ENCODE measurements around the gene RAD51D.
A peak's percentile ranks its signal among the peaks of the same experiment; 100 is the strongest.
"Not testable (repeated sequence)": the region's sequence is repeated elsewhere in the genome, so short reads cannot be mapped to it uniquely, and the experiment has no call there.

The RAD51D gene

DNA sequence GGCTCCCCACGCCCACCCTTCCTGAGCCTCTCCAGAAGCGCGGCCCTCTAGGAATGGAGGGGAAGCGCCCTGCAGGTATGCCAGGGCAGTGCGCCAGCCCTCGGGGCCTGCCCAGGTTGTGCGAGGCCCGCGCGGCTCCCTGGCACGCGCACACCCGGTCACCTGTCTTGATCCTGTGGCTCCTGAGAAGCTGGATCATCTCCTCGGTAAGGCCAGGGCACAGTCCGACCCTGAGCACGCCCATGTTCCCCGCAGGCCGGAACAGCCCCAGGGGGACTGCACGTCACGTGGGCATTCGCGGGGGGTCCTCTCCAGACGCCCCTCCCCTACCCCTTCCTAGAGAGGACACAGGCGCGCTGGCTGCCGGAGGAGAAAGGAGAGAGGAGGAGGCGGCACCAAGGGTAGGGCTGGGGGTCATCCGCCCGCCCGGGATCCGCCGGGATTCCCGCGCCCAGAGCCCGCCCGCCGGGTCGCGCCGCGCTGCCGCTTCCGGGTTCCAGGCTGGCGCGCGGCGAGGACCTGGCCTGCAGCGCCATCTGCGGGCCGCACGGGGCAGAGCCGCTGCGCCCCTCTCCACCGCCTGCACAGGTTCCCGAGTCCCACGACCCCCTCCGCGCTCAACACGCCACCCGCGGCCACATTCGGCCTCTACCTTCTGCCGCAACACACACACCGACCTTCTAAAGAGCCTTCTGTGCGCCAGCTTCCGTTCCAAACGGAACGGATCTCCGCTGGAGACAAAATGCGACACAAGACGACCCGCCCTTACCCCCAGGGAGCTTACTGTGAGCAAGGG lies at the start of gene RAD51D:
RAD51D (minus strand) TSS at position 491 of the 796 bp plus-strand sequence; CDS start at position 244, 247 bp downstream.
- DNase-seq (ENCODE audit: low read depth), result peak; percentile 60

GRCh38 chr17:35167666-35168065 lies 48.0 kb upstream of the RAD51D start:
- no peak for DNase-seq (ENCODE audit: low read depth)

- no peak for DNase-seq (ENCODE audit: low read depth)
These were observed 47.4 kb upstream of the RAD51D start for GRCh38 chr17:35167046-35167445.

- no peak for DNase-seq (ENCODE audit: low read depth)
These were observed 46.9 kb upstream of the RAD51D start for GRCh38 chr17:35166526-35166925.

DNA sequence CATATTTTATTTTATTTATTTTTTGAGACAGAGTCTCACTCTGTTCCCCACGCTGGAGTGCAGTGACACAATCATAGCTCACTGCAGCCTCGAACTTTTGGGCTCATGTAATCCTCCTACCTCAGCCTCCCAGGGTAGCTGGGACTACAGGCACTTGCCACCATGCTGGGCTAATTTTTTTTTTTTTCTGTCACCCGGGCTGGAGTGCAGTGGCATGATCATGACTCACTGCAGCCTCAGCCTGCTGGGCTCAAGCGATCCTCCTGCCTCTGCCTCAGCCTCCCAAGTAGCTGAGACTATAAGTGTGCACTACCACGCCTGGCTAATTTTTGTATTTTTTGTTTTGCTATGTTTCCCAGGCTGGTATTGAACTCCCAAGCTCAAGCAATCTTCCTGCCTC lies 45.1 kb upstream of the RAD51D start:
- DNase-seq (ENCODE audit: low read depth), result no peak

DNA sequence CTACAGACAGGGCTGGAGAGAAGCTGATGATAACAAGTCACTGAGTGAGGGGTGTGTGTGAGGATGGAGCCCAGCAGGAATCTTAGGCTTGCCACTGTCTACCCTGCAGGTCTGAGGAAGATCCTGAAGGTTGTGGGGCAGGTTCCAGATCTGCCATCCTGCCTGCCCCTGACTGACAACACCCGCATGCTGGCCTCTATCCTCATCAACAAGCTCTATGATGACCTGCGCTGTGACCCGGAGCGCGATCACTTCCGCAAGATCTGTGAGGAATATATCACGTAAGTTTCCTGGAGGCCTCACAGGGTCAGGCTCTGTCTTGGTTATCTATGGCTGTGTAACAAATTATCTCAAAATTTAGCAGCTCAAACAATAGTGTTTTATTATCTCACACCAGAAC lies 44.2 kb upstream of the RAD51D start:
- no peak for DNase-seq (ENCODE audit: low read depth)

DNA sequence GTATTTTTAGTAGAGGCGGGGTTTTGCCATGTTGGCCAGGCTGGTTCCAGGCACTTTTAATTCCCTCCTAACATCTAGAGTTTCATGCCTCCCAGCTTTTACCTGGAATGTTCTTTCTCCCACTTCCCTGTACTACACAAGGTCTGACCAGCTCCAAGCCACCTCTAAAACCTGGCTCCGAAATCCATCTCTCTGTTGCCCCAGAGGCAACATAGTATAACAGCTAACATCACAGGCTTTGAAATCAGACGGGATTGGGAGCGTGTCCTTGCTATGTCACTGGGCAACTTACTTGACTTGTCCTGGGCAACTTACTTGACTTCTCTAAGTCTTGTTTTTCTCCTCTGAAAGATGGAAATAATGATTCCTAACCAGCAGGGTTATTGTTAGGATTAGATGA lies 43.1 kb upstream of the RAD51D start:
- DNase-seq (ENCODE audit: low read depth), result no peak

GRCh38 chr17:35161281-35161761 lies 41.7 kb upstream of the RAD51D start:
- peak; percentile 23 for DNase-seq (ENCODE audit: low read depth)

GRCh38 chr17:35160354-35161201 lies 40.9 kb upstream of the RAD51D start:
- DNase-seq (ENCODE audit: low read depth), result peak; percentile 20

- no peak for DNase-seq (ENCODE audit: low read depth)
These were observed 40.3 kb upstream of the RAD51D start for GRCh38 chr17:35159940-35160339.

GRCh38 chr17:35155246-35155645 lies 35.6 kb upstream of the RAD51D start:
- no peak for DNase-seq (ENCODE audit: low read depth)

DNA sequence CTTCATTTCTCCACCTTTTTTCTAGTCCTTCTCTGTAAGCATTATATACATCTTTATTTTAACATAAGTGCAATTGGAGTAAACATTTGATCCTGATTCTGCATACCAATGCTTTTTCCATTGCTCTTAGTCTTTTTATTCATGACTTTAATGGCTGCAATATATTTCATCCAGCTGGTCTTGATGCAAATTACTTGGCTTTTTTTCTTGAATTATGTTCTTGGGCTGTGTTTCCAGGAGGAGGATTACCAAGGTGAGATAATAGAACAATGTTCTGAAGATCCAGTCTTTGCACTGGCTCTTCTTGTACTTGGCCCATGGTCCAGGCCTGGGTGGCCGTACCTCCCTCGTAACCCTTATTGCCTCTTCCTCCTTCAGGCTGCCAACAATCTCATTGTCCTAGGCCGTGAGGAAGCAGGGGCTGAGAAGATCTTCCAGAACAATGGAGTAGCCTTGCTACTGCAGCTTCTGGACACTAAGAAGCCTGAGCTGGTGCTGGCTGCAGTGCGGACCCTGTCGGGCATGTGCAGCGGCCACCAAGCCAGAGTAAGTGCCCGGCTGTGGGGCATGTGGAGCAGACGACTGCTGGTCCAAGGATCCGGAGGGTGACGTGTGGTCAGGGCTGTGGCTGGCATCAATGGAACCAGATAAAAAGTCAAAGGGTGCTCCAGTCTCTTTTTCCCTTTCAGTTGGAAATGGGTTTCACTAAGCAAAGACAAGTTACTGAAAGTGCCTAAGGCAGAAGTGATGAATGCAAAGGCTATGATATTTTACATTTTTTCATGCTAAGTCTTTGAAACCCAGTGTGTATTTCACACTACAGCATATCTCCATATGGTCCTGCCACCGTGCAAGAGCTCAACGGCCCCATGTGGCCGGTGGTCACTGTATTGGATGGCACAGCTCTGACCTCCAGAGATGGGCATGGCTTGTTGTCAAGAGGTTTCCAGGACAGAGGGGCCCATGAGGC lies 34.8 kb upstream of the RAD51D start:
- no peak for DNase-seq (ENCODE audit: low read depth)

GRCh38 chr17:35152421-35153140 lies 32.9 kb upstream of the RAD51D start:
- no peak for DNase-seq (ENCODE audit: low read depth)

DNA sequence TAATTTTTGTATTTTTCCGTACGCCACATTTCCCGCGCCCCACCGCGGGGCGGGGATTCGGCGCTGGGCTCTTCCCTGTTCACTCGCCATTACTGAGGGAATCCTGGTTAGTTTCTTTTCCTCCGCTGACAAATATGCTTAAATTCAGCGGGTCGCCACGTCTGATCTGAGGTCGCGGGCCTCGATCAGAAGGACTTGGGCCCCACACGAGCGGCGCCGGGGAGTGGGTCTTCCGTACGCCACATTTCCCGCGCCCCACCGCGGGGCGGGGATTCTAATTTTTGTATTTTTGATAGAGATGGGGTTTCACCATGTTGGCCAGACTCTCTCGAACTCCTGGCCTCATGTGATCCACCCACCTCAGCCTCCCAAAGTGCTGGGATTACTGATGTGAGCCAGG lies 31.4 kb upstream of the RAD51D start:
- not testable (repeated sequence) for DNase-seq (ENCODE audit: low read depth)

DNA sequence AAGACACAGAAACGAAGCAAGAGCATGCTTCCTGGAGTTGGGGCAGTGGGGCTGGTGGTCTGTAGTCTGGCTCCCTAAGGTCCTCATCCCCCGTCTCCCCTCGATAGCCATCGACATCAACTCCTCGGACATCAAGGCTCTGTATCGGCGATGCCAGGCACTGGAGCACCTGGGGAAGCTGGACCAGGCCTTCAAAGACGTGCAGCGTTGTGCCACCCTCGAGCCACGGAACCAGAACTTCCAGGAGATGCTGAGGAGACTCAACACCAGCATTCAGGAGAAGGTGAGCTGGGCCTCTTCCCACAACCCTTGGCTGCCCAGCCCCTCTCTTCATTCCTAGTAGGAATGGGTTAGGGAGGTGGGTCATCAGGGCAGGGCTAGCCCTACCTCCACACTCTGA lies 30.3 kb upstream of the RAD51D start:
- no peak for DNase-seq (ENCODE audit: low read depth)

DNA sequence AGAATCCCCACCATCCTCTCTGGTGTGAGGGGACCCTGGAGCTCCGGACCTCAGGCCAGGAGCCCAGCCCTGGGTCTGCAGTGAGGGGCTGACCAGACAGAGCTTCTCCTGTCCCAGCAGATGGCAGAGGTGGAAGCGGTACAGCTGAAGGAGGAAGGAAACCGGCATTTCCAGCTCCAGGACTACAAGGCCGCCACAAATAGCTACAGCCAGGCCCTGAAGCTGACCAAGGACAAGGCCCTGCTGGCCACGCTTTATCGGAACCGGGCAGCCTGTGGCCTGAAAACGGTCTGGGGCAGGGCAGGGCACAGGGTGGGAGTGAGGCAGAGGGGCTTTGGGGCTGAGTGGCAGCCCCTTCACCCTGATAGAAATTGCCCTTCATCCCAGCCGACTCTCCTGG lies 28.5 kb upstream of the RAD51D start:
- DNase-seq (ENCODE audit: low read depth), result no peak

DNA sequence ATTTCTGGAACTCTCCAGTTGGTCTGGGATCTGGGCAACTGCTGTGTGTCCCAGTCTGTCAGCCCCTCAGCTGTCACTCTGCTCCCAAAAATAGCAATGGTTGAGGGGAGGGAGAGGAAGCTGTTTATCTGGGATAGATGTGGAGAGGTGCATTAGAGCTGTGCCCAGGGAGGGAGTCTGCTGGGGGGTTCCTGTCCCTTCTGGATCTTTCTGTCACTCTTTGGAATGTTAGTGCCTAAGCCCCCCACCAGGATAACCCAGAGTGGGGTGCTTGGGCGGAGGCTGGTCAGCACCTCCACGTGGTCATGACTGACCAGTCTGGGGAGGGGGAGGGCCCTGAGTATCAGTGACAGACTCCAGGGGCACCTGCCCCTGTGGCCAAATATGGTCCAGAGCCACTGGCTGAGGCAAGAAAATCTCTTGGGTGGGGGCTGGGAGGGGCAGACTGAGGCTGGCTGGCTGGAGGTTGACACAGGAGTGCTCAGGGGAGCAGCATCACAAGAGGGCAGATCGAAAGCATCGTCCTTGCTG lies 27.8 kb upstream of the RAD51D start, which contains the start of gene UNC45B:
UNC45B (plus strand) TSS at position 443 of the 531 bp plus-strand sequence. CDS start 447 bp downstream, outside the sequence.
- DNase-seq (ENCODE audit: low read depth), result no peak

DNA sequence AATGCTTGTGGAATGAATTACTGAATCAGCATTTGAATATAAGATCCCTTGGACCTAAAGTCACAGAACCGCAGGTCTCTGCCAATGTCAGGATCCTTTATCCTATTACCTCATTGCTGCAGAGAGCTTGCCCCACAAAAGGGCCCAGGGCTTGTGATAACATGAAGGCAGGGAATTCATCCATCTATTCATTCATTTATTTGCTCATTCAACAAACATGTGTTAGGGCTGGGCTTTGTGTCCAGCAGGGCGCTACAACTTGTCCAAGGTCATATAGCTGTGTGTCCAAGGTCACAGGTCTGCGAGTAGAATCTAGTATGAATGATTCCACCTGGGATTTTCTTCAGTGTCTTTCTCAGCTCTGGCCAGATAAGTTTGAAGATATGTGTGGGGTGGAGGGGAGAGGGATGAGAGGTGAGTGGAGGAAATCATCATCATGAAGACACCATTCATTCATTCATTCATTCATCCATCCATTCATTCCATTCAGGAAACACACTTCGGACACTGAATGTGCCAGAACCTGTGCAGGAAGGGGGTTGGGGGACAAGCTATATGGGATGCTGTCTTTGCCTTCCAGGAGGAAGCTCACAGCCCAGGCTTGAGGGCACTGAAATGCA lies 26.7 kb upstream of the RAD51D start:
- no peak for DNase-seq (ENCODE audit: low read depth)

DNA sequence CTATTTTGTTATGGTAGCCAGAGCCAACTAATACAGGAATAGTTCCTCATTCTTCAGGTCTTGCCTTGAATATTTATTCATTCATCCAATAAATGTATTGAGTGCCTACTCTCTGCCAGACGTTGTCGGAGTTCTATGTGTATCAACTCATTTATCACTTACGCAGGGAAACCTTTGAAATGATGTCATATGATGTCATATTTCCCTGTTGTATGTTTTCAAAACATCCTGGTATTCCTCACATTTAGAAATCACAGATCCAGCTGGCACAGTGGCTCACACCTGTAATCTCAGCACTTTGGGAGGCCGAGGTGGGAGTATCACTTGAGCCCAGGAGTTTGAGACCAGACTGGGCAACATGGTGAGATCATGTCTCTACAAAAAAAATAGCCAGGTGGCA lies 25.2 kb upstream of the RAD51D start:
- no peak for DNase-seq (ENCODE audit: low read depth)

DNA sequence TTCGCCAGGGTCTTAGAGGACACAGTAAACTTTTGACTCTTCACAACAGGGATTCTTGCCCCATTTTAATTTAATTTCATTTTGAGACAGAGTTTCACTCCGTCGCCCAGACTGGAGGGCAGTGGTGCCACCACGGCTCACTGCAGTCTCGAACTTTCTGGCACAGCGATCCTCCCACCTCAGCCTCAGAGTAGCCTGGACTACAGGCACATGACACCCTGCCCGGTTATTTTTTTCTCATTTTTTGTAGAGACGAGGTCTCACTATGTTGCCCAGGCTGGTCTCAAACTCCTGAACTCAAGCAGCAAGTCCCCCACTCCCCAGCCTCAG lies 22.8 kb upstream of the RAD51D start:
- no peak for DNase-seq (ENCODE audit: low read depth)

Data from T-helper 22 cell (primary cell).